HEK293T (cell line): ENCODE results near the gene RASSF8.
"Not testable (repeated sequence)": the region's sequence is repeated elsewhere in the genome, so short reads cannot be mapped to it uniquely, and the experiment has no call there.

Source experiments
- CTCF ChIA-PET: fragments of 350-600 bp; formaldehyde crosslinking; extraction: SDS; loops from one replicate; lab custom pipeline; 2021; ENCODE audit warnings: antibody characterized with exemption, inconsistent platforms; lab: Yijun Ruan, JAX
- POLR2A ChIA-PET: fragments of 350-600 bp; formaldehyde crosslinking; extraction: SDS; loops from one replicate; lab custom pipeline; 2020; ENCODE audit warnings: antibody characterized with exemption, inconsistent platforms; lab: Yijun Ruan, JAX
- DNase-seq: peaks from one replicate; pipeline ENCODE4 v3.0.0; 2012; ENCODE audit warnings: mixed read lengths; ENCODE audit errors: extremely low spot score
- ARNT ChIP-seq: fragments of 450-650 bp; IDR thresholded peaks from 2 replicates; pipeline ENCODE4 v1.6.1; 2017; ENCODE audit warnings: mild to moderate bottlenecking
- BHLHE40 ChIP-seq: fragments of 450-650 bp; IDR thresholded peaks from 2 replicates; pipeline ENCODE4 v1.6.1; 2016; ENCODE audit warnings: mild to moderate bottlenecking, moderate library complexity, borderline replicate concordance
- CTBP1 ChIP-seq: fragments of 450-650 bp; IDR thresholded peaks from 2 replicates; pipeline ENCODE4 v1.6.1; 2016; ENCODE audit warnings: borderline replicate concordance
- ELF4 ChIP-seq: fragments of 450-650 bp; IDR thresholded peaks from 2 replicates; pipeline ENCODE4 v1.6.1; 2017; ENCODE audit warnings: antibody characterized with exemption
- FOXA1 ChIP-seq: fragments of 450-650 bp; IDR thresholded peaks from 2 replicates; pipeline ENCODE4 v1.6.1; 2016; ENCODE audit warnings: mild to moderate bottlenecking
- FOXK2 ChIP-seq: fragments of 450-650 bp; IDR thresholded peaks from 2 replicates; pipeline ENCODE4 v1.6.1; 2016; ENCODE audit warnings: mild to moderate bottlenecking
- FOXM1 ChIP-seq: fragments of 450-650 bp; IDR thresholded peaks from 2 replicates; pipeline ENCODE4 v1.6.1; 2017; ENCODE audit warnings: mild to moderate bottlenecking, borderline replicate concordance
- HDGF ChIP-seq: fragments of 450-650 bp; IDR thresholded peaks from 2 replicates; pipeline ENCODE4 v1.6.1; 2017; ENCODE audit warnings: antibody characterized with exemption, borderline replicate concordance
- L3MBTL2 ChIP-seq: fragments of 450-650 bp; conservative IDR thresholded peaks from 2 replicates; pipeline ENCODE4 v1.6.1; 2016; ENCODE audit warnings: mild to moderate bottlenecking
- LEF1 ChIP-seq: fragments of 450-650 bp; IDR thresholded peaks from 2 replicates; pipeline ENCODE4 v1.6.1; 2017; ENCODE audit warnings: mild to moderate bottlenecking, borderline replicate concordance
- NFRKB ChIP-seq: fragments of 450-650 bp; IDR thresholded peaks from 2 replicates; pipeline ENCODE4 v1.6.1; 2016; ENCODE audit warnings: mild to moderate bottlenecking, moderate library complexity
- SP1 ChIP-seq: fragments of 450-650 bp; IDR thresholded peaks from 2 replicates; pipeline ENCODE4 v1.6.1; 2017
- SUZ12 ChIP-seq: fragments of 450-650 bp; IDR thresholded peaks from 2 replicates; pipeline ENCODE4 v1.6.1; 2016; ENCODE audit warnings: mild to moderate bottlenecking
- TARDBP ChIP-seq: fragments of 450-650 bp; IDR thresholded peaks from 2 replicates; pipeline ENCODE4 v1.6.1; 2016
- ZNF384 ChIP-seq: fragments of 450-650 bp; IDR thresholded peaks from 2 replicates; pipeline ENCODE4 v1.6.1; 2016
- TF ChIP-seq, protein P1 (sequence below): fragments of 450-650 bp; IDR thresholded peaks from 2 replicates; pipeline ENCODE4 v1.6.1; 2016

RASSF8 gene

DNA sequence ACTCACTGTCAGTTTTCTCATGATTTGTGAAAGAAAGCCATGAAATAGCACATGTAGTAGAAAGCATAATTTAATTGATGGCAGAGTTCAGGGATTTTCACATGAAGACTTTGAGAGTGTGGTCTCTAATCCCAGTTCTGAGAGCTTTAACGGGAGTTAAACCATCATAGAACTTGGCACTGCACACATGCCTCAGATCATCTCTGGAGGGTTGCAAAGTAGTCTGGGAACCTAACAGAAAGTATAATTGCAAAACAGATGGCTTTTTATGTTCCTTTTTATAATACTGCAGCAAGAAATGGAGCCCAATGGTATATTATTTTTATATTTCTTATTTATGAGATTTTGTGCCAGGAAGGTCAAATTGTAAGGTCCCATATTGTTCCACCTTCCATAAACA, 88.4 kb downstream of the RASSF8 start:
- CTCF ChIA-PET = interaction anchor here (0.6 kb wide), 1 partner anchor 1357 kb away, joined by 3 read pairs; no protein-coding TSS in a partner anchor
- no peak for DNase-seq
- POLR2A ChIA-PET = no interaction called here
- TF ChIP-seq FOXK2 = no peak
- no peak for TF ChIP-seq CTBP1
- TF ChIP-seq LEF1 = no peak
- TF ChIP-seq SP1 = no peak
- TF ChIP-seq BHLHE40 = no peak
- TF ChIP-seq ARNT = no peak
- TF ChIP-seq ZNF384 = no peak
- TF ChIP-seq FOXA1 = no peak
- TF ChIP-seq NFRKB = no peak
- TF ChIP-seq, protein P1, sequence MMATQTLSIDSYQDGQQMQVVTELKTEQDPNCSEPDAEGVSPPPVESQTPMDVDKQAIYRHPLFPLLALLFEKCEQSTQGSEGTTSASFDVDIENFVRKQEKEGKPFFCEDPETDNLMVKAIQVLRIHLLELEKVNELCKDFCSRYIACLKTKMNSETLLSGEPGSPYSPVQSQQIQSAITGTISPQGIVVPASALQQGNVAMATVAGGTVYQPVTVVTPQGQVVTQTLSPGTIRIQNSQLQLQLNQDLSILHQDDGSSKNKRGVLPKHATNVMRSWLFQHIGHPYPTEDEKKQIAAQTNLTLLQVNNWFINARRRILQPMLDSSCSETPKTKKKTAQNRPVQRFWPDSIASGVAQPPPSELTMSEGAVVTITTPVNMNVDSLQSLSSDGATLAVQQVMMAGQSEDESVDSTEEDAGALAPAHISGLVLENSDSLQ = no peak
- no peak for TF ChIP-seq L3MBTL2
- TF ChIP-seq FOXM1 = no peak
- TF ChIP-seq HDGF = no peak
- no peak for TF ChIP-seq ELF4
- no peak for TF ChIP-seq TARDBP

DNA sequence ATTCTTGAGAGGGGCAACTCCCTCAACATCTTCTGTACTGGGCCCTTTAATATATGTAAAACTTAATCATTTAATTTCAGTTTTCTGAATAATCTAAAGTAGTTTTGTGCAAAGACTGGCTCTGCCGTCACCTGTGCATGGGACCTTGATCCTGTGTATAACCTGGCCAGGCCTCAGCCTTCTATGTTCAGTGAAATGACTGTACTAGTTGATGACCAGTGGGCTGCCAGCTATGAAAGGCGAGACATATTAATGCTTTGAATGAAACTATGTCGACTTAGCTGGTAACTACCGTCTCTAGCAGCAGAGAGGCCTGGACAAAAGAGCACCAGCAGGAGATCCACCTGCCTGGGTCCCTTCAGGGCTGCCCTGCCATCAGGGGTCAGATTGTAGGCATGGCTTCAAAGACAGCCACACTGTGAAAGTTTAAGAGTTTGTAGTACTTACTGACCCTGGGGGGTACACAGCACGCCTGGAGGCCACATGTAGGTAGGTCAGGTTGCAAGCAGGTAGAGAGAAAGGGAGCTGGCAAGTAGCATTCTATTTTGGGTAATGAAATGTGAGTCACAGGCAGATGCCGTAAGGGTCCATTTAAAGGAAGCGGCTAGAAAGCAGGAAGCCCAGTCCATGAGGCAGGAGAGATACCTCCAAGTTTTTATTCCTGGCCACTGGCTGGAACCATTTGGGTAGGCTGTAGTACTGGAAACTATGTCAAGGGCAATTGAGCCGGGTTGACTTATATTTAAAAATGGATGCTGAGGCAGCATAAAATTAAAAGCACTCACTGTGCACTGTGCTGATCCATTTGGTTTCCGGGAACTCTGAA, 89.1 kb downstream of the RASSF8 start:
- CTCF ChIA-PET = interaction anchor here (0.6 kb wide), 1 partner anchor 1358 kb away, joined by 3 read pairs; no protein-coding TSS in a partner anchor
- DNase-seq = no peak
- POLR2A ChIA-PET = no interaction called here
- TF ChIP-seq, protein P1 = no peak
- TF ChIP-seq L3MBTL2 = no peak
- TF ChIP-seq BHLHE40 = no peak
- no peak for TF ChIP-seq FOXA1
- TF ChIP-seq CTBP1 = no peak
- no peak for TF ChIP-seq SUZ12
- TF ChIP-seq HDGF = no peak
- TF ChIP-seq FOXM1 = no peak
- no peak for TF ChIP-seq FOXK2
- TF ChIP-seq ARNT = no peak
- no peak for TF ChIP-seq ZNF384

DNA sequence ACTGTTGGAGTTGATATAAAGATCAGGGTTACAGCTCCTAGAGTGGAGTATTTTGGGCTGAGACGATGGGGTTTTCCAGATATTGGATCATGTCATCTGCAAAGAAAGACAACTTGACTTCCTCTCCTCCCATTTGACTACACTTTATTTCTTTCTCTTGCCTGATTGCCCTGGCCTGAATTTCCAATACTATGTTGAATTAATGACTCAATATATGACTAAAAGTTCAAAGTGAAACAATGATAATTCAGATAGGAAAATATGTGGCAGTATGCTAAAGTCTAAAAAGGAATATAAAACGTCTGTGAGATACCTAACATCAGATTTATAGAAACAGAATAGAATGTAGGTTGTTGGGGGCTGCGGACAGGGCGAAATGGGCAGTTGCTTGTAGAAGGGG, 94.2 kb downstream of the RASSF8 start:
- ChIA-PET CTCF (no interaction called here), POLR2A (no interaction called here)
- TF ChIP-seq LEF1 = no peak
- TF ChIP-seq NFRKB = no peak
- no peak for TF ChIP-seq ARNT
- no peak for TF ChIP-seq ELF4
- DNase-seq = no peak

DNA sequence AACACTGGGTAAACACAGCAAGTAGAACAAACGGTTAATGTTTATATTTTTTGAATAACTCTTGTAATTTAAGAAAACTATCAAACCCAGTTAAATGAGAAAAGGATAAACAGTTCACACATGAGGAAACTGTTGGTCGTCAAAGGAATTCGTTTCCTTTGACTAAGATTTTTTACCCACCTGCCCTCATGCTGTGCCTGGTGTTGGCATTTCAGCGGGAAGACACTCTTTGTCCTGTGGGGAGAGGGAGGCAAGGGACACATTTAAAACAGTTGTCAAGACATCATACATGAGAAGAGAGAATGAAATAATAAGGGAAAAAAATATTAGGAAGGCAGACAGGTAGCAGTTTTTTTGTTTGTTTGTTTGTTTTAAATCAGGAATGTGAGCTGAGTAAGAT, 95.9 kb downstream of the RASSF8 start:
- DNase-seq = no peak
- POLR2A ChIA-PET = no interaction called here
- CTCF ChIA-PET = no interaction called here
- no peak for TF ChIP-seq TARDBP

DNA sequence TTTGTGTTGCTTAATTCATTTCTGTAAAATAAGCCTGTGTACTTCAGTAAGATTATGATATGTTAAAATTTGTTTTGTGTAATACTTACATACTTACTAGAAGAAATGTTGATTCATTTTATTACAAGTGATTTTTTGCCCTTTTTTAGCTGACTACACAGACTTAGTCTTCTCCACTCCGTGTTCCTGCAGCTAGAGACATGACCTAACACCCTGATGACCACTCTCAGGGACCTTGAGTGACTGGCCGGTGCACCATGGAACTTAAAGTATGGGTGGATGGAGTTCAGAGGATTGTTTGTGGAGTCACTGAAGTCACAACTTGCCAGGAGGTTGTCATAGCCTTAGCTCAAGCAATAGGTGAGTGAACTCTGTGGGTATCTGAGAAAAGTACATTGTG, 96.6 kb downstream of the RASSF8 start:
- DNase-seq = no peak
- ChIA-PET POLR2A (no interaction called here), CTCF (interaction anchor here (0.7 kb wide), 1 partner anchor 37 kb away, joined by 3 read pairs; no protein-coding TSS in a partner anchor)
- TF ChIP-seq SUZ12 (no peak), HDGF (no peak), LEF1 (no peak), SP1 (no peak), TARDBP (no peak), FOXM1 (no peak), ZNF384 (no peak)

DNA sequence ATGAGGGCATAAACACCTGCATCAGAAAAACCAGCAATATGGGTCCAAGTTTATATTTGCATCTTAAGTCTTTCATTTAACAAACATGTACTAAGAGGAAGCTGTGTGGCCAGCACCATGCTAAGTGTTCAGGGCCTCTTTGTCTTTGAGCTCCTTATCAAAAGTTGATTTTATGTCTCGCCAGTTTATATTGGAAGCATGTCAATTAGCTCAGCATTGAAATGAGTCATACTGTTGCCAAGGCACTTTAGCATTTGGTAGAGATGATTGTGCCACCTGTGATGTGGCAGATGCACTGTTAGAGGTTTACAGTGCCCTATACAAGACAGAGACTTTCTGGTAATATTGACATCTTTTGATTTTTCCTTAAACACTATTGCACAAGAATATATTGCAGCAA, 97.9 kb downstream of the RASSF8 start:
- POLR2A ChIA-PET = no interaction called here
- CTCF ChIA-PET = interaction anchor here (0.6 kb wide), 1 partner anchor 460 kb away, joined by 3 read pairs; no protein-coding TSS in a partner anchor
- no peak for DNase-seq
- TF ChIP-seq SP1 (no peak), TARDBP (no peak), BHLHE40 (no peak), ARNT (no peak), HDGF (no peak), NFRKB (no peak), FOXA1 (no peak), LEF1 (no peak), FOXK2 (no peak), ZNF384 (no peak), CTBP1 (no peak), ELF4 (no peak), FOXM1 (no peak), SUZ12 (no peak), L3MBTL2 (no peak)
- TF ChIP-seq, protein P1 = no peak

DNA sequence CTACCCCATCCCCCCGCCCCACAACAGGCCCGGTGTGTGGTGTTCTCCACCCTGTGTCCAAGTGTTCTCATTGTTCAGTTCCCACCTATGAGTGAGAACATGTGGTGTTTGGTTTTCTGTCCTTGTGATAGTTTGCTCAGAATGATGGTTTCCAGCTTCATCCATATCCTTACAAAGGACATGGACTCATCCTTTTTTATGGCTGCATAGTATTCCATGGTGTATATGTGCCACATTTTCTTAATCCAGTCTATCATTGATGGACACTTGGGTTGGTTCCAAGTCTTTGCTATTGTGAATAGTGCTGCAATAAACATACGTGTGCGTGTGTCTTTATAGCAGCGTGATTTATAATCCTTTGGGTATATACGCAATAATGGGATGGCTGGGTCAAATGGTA, 98.8 kb downstream of the RASSF8 start:
- POLR2A ChIA-PET, DNase-seq, CTCF ChIA-PET: not testable (repeated sequence)
